ENCODE results near the gene GTF2F1.
"Not testable (repeated sequence)": the region's sequence is repeated elsewhere in the genome, so short reads cannot be mapped to it uniquely, and the experiment has no call there.

The GTF2F1 gene

DNA sequence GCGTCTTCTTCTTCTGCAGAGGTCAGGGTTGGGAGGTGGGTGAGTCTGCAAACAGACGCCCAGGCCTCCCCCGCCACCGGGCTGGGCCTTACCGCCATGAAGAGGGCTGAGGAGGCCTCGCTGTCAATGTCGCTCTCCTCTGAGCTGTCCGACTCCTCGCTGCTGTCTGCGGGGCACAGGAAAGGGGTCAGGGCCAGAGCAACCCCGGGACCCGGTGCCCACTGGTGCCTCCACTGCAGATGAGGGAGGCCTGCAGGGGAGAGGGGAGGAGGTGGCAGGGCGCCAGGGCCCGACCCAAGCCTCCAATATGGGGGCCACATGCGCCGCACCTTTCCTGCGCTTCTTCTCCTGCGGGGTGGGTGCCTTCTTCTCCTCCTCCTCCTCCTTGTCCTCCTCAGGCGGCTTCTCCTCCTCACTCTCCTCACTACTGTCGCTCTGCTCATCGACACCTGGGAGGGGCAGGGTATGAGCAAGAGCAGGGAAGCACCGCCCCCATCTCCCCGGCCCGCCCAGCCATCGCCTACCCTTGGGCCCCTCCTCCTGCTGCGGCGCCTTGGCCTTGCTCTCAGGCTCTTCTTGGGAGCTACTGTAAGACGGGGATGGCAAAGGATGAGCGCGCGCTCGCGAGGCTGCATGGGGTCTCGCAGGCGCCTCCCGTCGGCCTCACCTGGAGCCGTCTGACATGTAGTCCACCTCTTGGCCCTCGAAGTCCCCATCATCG lies 11.8 kb downstream of the GTF2F1 start:
- DNase-seq: no peak

DNA sequence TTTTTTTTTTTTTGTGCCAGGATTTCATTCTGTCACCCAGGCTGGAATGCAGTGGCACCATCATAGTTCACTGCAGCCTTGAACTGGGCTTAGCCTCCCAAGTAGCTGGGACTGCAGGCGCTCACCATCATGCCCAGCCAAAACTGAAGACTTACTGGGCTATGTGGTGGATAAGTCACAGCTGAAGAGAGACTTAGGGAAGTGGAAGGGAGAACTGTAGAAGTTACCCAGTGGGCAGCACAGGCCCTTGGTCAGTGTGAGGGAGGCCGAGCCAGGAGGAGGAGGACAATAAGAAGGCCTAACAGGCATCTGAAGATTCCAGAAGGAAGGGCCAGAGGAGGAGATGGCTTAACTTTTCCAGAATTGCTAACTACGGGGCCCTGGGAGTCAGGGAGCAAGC lies 13.2 kb downstream of the GTF2F1 start:
- no peak for DNase-seq

DNA sequence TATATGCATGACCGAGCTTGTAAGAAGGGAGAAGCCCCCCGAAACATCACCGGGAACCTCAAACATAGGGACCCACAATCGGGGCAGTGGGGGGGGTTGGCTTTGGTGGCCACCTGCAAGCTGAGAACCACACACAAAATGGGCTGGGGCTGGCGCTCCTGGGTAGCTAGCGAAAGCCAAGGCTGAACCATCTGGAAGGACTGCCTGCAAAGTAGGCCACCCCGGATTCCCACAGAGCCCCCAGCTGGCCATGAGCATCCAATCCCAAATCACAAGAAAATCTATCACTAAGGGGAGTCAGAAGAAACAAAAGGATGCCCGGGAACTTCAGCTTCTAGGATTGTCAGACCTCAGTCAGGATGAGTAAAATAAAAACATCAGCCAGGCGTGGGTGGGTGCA lies 14.5 kb downstream of the GTF2F1 start:
- no peak for DNase-seq

DNA sequence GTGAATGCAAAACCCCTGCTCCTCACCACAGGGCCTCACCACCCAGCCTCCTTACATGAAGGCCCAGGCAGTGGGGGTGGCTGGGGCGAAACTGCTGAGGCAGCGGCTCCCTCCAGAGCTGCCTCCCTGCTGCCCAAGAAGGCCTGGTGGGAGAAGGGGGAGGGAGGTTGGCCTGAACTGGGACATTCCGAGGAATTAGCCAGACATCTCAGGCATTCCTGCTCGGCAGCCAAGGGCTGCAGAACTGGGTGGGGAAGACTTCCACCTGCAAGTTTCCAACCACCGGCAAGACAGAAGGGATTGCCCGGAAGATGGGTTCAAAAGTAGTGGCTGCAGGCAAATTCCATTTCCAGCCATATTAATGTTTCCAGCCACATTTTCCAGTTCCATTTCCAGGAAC lies 14.9 kb downstream of the GTF2F1 start:
- DNase-seq: peak; percentile 83

GRCh38 chr19:6376512-6377190 lies 16.3 kb downstream of the GTF2F1 start:
- no peak for DNase-seq

DNA sequence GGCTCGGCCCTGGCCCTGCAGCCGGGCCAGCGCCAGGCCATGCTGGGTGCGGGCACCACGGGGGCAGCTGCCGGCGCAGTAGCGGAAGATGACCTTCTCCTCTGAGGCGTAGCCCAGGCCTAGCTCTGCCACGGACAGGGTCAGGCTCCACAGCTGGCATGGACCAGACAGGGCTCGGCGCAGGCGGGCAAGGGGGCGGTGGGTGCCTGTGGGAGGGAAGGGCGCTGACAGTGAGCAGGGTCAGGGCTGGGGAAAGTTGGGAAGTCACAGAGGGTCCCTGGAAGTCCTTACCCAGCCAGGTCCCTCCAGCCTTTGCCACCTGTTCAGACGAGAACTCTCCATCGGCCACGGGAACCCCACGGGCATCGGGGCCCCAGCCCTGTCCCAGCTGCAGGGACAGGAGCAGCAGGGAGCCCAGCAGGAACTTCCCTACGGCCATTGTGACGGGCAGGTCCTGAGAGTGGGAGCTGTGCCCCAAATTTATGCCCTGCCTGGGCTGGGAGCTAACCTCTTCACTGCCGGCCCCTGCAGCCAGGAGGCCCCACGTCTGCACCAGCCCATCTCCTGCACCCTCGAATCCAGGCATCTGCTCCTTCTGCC lies 17.5 kb downstream of the GTF2F1 start, which contains the start of gene PSPN:
Gene PSPN (minus strand): TSS at position 523 of the 600 bp plus-strand sequence. CDS start 84 bp downstream, at position 439.
- no peak for DNase-seq

GRCh38 chr19:6374711-6375410 lies 18.1 kb downstream of the GTF2F1 start:
- DNase-seq: no peak

DNA sequence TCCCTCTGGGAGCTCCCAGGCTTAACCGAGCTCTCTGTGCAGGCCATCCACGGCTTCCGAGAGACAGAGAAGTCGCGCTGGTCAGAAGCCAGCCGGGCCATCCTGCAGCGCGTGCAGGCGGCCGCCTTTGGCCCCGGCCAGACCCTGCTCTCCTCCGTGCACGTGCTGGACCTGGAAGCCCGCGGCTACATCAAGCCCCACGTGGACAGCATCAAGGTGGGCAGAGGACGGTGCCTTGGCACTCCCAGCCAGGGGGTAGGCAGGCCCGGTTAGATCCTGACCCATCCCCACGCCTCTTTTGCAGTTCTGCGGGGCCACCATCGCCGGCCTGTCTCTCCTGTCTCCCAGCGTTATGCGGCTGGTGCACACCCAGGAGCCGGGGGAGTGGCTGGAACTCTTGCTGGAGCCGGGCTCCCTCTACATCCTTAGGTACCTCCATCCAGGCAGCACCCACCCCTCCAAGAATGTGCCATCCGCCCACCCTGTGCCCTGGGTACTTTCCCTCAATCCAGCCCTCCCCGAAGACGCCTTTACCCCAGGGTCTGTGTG lies 18.7 kb downstream of the GTF2F1 start:
- no peak for DNase-seq

DNA sequence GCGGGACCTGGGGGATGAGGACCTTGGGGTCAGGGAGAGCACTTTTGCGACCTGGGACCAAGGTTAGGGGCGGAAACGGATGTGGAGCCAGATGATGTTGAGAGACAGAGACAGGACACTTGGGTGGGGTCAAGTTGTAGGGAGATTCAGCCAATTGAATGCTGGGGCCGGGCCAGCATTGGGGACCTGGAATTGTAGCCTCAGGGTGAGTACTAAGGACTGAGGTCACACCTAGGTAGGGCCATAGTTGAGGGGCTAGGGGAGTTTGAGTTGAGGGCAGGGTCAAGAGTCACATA lies 19.2 kb downstream of the GTF2F1 start:
- DNase-seq: no peak

GRCh38 chr19:6373096-6373812 lies 19.7 kb downstream of the GTF2F1 start:
- DNase-seq: peak; percentile 98

- peak; percentile 100 for DNase-seq
Measured at GRCh38 chr19:6372594-6373095, 20.3 kb downstream of the GTF2F1 start, which contains the start of gene ALKBH7. Gene ALKBH7, plus strand, starts transcription at chr19:6372794. Its CDS starts 27 bp downstream, at chr19:6372821.

DNA sequence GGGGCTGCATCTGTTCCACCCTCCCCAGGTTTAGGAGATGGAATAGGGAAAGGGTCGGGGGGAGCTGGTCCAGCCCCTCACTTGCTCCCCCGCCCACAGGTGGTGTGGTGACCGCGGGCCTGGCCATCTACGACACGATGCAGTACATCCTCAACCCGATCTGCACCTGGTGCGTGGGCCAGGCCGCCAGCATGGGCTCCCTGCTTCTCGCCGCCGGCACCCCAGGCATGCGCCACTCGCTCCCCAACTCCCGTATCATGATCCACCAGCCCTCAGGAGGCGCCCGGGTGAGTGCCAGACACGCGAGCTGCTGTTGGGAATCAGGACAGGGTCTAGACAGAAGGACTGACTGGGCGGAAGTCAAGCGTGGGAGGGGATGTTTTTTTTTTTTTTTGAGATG lies 28.6 kb downstream of the GTF2F1 start:
- DNase-seq: no peak

- no peak for DNase-seq
Measured at GRCh38 chr19:6362351-6362801, 30.6 kb downstream of the GTF2F1 start.

- no peak for DNase-seq
Measured at GRCh38 chr19:6362027-6362350, 31.0 kb downstream of the GTF2F1 start.

DNA sequence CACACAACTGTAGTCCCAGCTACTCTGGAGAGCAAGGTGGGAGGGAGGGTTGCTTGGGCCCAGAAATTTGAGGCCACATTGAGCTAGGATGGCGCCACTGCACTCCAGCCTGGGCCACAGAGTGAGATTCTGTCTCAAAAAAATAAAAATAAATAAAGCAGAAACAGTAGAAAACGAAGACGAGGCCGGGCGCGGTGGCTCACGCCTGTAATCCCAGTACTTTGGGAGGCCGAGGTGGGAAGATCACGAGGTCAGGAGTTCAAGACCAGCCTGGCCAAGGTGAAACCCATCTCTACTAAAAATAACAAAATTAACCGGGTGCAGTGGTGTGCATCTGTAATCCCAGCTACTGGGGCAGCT lies 32.1 kb downstream of the GTF2F1 start:
- not testable (repeated sequence) for DNase-seq

- DNase-seq: not testable (repeated sequence)
Measured at GRCh38 chr19:6360445-6360844, 32.5 kb downstream of the GTF2F1 start.

DNA sequence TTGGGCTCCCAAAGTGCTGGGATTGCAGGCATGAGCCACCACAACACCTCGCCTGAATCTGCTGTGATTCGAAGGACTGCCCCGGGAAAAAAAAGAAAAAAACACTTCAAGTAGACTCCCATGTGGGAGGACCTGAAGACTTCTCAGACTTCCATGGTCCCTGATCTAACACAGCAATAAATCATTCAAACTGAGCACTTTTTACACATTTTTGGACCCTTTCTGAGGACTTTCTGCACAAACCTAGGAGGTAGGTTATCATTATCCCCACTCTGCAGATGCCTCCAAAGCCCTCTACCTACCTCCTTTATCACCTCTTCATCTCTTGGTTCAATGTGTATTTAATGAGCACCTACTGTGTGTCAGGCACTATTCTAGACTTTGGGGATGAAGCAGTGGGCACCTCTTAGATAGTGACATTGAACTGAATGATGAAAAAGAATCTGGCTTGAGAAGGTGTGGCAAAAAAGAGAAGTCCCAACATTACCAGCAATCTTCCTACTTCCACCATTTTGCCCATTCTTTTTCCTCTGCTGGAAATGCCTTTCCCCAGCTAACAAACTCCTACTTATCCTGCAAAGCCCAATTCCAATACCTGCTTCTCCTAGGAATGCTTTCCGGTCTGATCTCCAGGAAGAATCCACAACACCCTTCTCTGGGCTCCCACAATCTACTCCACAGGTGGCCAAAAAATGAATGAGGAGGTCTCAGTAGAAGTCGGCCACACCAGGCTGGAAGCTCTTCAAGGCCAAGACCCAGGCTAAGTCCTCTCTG lies 33.2 kb downstream of the GTF2F1 start:
- no peak for DNase-seq

DNA sequence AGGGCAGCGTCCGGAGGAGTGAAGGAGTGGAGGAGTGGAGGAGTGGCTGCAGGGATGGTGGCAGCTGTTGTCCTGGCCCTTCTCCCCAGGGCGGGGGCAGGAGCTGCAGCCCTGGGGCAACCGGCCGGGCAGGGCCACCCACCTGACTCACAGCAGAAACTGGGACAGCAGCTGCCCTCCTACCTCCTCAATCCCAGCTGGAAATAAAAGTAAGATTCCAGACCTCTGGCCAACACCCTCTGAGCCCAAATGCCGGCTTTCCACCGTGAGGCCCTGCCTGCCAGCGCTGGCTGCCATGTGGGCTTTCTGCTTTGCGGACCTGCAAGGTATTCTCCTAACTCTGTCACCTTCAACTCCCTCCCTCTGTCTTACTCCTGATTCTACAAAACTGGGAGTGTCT lies 35.0 kb downstream of the GTF2F1 start:
- no peak for DNase-seq

GRCh38 chr19:6357174-6357573 lies 35.8 kb downstream of the GTF2F1 start:
- no peak for DNase-seq

- DNase-seq: not testable (repeated sequence)
Measured at GRCh38 chr19:6355321-6356040, 37.5 kb downstream of the GTF2F1 start.

DNA sequence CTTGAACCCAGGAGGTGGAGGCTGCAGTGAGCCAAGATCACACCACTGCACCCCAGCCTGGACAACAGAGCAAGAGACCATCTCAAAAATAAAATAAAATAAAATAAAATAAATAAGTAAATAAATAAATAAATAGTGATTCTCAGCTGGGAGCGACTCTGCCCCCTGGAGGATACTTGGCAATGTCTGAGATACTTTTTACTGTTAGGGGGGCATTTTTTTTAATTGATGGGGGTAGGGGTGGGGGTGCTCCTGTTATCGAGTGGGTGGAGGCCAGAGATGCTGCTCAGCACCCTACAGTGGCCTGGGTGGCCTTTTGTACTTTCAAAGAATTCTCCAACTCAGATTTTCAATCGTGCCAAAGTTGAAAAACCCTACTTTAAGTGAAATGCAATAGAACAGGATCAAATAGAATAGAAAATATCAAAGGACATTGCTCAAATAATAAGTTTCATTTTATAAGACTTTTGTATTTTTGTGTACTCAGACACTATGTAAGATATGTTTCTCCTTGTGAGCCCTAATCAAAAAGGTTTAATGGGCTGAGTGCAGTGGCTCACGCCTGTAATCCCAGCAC lies 38.8 kb downstream of the GTF2F1 start:
- DNase-seq: no peak
